Breast epithelium (tissue), 3 donors: ENCODE measurements around the gene DOLPP1.

Source experiments
- CTCF ChIP-seq, 3 donors: fragments of 450-650 bp; IDR thresholded peaks; one replicate each; pipeline ENCODE4 v1.5.1; 2016 to 2017; ENCODE audit warnings: antibody characterized with exemption in 3 of 3, mild to moderate bottlenecking in 3 of 3, moderate library complexity in 3 of 3
- POLR2A ChIP-seq: fragments of 450-650 bp; IDR thresholded peaks from one replicate; pipeline ENCODE4 v1.6.1; 2016; ENCODE audit warnings: antibody characterized with exemption, mild to moderate bottlenecking, moderate library complexity
- POLR2AphosphoS5 ChIP-seq, 3 donors: sonication (generic); formaldehyde crosslinking; IDR thresholded peaks; one replicate each; pipeline ENCODE4 v1.6.1; 2017; ENCODE audit warnings: antibody characterized with exemption in 3 of 3

GRCh38 chr9:129139233-129139992, 58.5 kb downstream of the DOLPP1 start:
- TF ChIP-seq CTCF (IDR thresholded peaks at IDR 0.05) (peak; percentile 98 to 99 (median 99)), POLR2A (no peak), POLR2AphosphoS5 (IDR thresholded peaks at IDR 0.05) (peak in 2 of 3 donors; percentile 43 to 54)
